ENCODE results near the gene IQGAP1.
"Not testable (repeated sequence)": the region's sequence is repeated elsewhere in the genome, so short reads cannot be mapped to it uniquely, and the experiment has no call there.

- TF ChIP-seq ZNF585B (tag by site-specific recombination; IDR thresholded peaks at IDR 0.05) = not testable (repeated sequence)
- TF ChIP-seq, protein P1, sequence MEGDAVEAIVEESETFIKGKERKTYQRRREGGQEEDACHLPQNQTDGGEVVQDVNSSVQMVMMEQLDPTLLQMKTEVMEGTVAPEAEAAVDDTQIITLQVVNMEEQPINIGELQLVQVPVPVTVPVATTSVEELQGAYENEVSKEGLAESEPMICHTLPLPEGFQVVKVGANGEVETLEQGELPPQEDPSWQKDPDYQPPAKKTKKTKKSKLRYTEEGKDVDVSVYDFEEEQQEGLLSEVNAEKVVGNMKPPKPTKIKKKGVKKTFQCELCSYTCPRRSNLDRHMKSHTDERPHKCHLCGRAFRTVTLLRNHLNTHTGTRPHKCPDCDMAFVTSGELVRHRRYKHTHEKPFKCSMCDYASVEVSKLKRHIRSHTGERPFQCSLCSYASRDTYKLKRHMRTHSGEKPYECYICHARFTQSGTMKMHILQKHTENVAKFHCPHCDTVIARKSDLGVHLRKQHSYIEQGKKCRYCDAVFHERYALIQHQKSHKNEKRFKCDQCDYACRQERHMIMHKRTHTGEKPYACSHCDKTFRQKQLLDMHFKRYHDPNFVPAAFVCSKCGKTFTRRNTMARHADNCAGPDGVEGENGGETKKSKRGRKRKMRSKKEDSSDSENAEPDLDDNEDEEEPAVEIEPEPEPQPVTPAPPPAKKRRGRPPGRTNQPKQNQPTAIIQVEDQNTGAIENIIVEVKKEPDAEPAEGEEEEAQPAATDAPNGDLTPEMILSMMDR (tag by site-specific recombination; IDR thresholded peaks at IDR 0.05) = not testable (repeated sequence)
Observed at GRCh38 chr15:90347431-90348065, 40.5 kb upstream of the IQGAP1 start.

Measured in HEK293 (cell line).